H1 (cell line): ENCODE results near the gene DCANP1. TPM values are rescaled to one million over a fixed set of nuclear protein-coding genes. Genes with fewer than 3 reads are reported as not detected.
A peak's percentile ranks its signal among the peaks of the same experiment; 100 is the strongest.

Experiments
- CTCF ChIA-PET: fragments of 300-600 bp; sonication (Branson Sonifier 250); formaldehyde crosslinking; loops from one replicate; lab custom pipeline; 2021; ENCODE audit not compliant: partially characterized antibody; lab: Charles Lee
- POLR2A ChIA-PET: fragments of 300-600 bp; sonication (Branson Sonifier 250); formaldehyde crosslinking; loops from one replicate; lab custom pipeline; 2021; ENCODE audit warnings: inconsistent platforms; ENCODE audit not compliant: partially characterized antibody; lab: Charles Lee
- DNase-seq, 2 experiments: peaks; one replicate each; pipeline versions ENCODE4 v3.0.0 to v3.0.0-alpha.2; 2010 to 2022; ENCODE audit warnings: low spot score in 2 of 2, low read depth in 1 of 2, mixed read lengths in 1 of 2
- FAIRE-seq: peaks from 2 replicates; lab custom pipeline; 2011; peaks lifted over from hg19 to GRCh38; lab: Jason Lieb, UNC
- H2AFZ ChIP-seq: 2 replicates; pipeline ENCODE4 v1.8.1; 2012; ENCODE audit warnings: low read length, inconsistent platforms
- H2AK5ac ChIP-seq: 2 replicates; pipeline ENCODE4 v1.6.1; 2013; ENCODE audit warnings: low read depth, low read length
- H2BK120ac ChIP-seq: replicated peaks from 2 replicates; pipeline ENCODE3; 2013; ENCODE audit warnings: low read depth, low read length, inconsistent platforms
- H2BK12ac ChIP-seq: 2 replicates; pipeline ENCODE4 v1.6.1; 2013; ENCODE audit warnings: low read depth, low read length
- H2BK15ac ChIP-seq: 2 replicates; pipeline ENCODE4 v1.6.1; 2013; ENCODE audit warnings: low read length
- H2BK20ac ChIP-seq: 2 replicates; pipeline ENCODE4 v1.6.1; 2013; ENCODE audit warnings: low read length
- H2BK5ac ChIP-seq: 2 replicates; pipeline ENCODE4 v1.6.1; 2013; ENCODE audit warnings: low read depth, low read length
- H3K14ac ChIP-seq: 2 replicates; pipeline ENCODE4 v1.6.1; 2013; ENCODE audit warnings: inconsistent platforms; ENCODE audit not compliant: insufficient read length
- H3K18ac ChIP-seq: 2 replicates; pipeline ENCODE4 v1.6.1; 2013; ENCODE audit warnings: low read length; ENCODE audit errors: extremely low read depth
- H3K23ac ChIP-seq: 2 replicates; pipeline ENCODE4 v1.6.1; 2013; ENCODE audit warnings: inconsistent platforms; ENCODE audit not compliant: insufficient read length
- H3K23me2 ChIP-seq: 2 replicates; pipeline ENCODE4 v1.6.1; 2013; ENCODE audit warnings: low read depth, low read length
- H3K27ac ChIP-seq: 2 replicates; pipeline ENCODE4 v1.6.1; 2011; ENCODE audit warnings: low read depth, low read length, inconsistent platforms
- H3K27me3 ChIP-seq, 4 experiments: replicated peaks in 1 of 4; 1 replicate in 1 of 4; 2 replicates in 3 of 4; pipeline versions ENCODE4 v1.6.1 to v1.8.1; 2011 to 2013; ENCODE audit warnings: low read length in 3 of 4, mild to moderate bottlenecking in 3 of 4, inconsistent platforms in 2 of 4, mixed read lengths in 2 of 4, moderate library complexity in 1 of 4; ENCODE audit not compliant: control insufficient read depth in 3 of 4, insufficient read depth in 3 of 4; ENCODE audit errors: extremely low read depth in 1 of 4
- H3K36me3 ChIP-seq, 4 experiments: 2 replicates each; pipeline versions ENCODE4 v1.6.1 to v1.8.1; 2011 to 2013; ENCODE audit warnings: mild to moderate bottlenecking in 4 of 4, low read length in 3 of 4, moderate library complexity in 2 of 4, control low read depth in 1 of 4, inconsistent platforms in 1 of 4; ENCODE audit not compliant: insufficient read depth in 4 of 4, control insufficient read depth in 2 of 4
- H3K4ac ChIP-seq: replicated peaks from 2 replicates; pipeline ENCODE3; 2013; ENCODE audit warnings: low read length, low read depth, mixed read lengths, inconsistent platforms; ENCODE audit not compliant: insufficient read length
- H3K4me1 ChIP-seq, 4 experiments: replicated peaks in 1 of 4; 1 replicate in 1 of 4; 2 replicates in 3 of 4; pipeline versions ENCODE4 v1.6.1 to v1.8.1; 2011 to 2013; ENCODE audit warnings: low read length in 3 of 4, inconsistent platforms in 2 of 4, mixed read lengths in 1 of 4; ENCODE audit not compliant: insufficient read depth in 4 of 4, control insufficient read depth in 3 of 4
- H3K4me2 ChIP-seq, 2 experiments: 2 replicates each; pipeline versions ENCODE4 v1.6.1 to v1.8.1; 2011 to 2013; ENCODE audit warnings: low read depth in 2 of 2, low read length in 2 of 2, control low read depth in 1 of 2, inconsistent platforms in 1 of 2, mild to moderate bottlenecking in 1 of 2; ENCODE audit not compliant: insufficient read depth in 1 of 2
- H3K4me3 ChIP-seq, 4 experiments: fragments of 200-600, 300-600 bp in 1 of 4; sonication (generic), shearing (Covaris generic), sonication (Bioruptor Twin) in 1 of 4; 2 replicates each; pipeline versions ENCODE4 v1.5.1 to v1.8.1; 2011 to 2016; ENCODE audit warnings: low read length in 4 of 4, low read depth in 3 of 4, control low read depth in 2 of 4, inconsistent platforms in 2 of 4, mild to moderate bottlenecking in 2 of 4, mixed read lengths in 1 of 4, moderate library complexity in 1 of 4; ENCODE audit not compliant: insufficient read depth in 2 of 4; ENCODE audit errors: extremely low read depth in 1 of 4
- H3K56ac ChIP-seq: replicated peaks from 2 replicates; pipeline ENCODE3; 2013; ENCODE audit warnings: low read depth, mild to moderate bottlenecking, mixed read lengths, low read length, inconsistent platforms; ENCODE audit not compliant: insufficient read length
- H3K79me1 ChIP-seq: 2 replicates; pipeline ENCODE4 v1.6.1; 2013; ENCODE audit warnings: low read depth, low read length, control low read depth
- H3K79me2 ChIP-seq, 2 experiments: 2 replicates each; pipeline versions ENCODE4 v1.6.1 to v1.8.1; 2012 to 2013; ENCODE audit warnings: low read length in 2 of 2, mild to moderate bottlenecking in 2 of 2, inconsistent platforms in 1 of 2; ENCODE audit not compliant: insufficient read depth in 2 of 2, control insufficient read depth in 1 of 2
- H3K9ac ChIP-seq, 4 experiments: replicated peaks in 1 of 4; 1 replicate in 1 of 4; 2 replicates in 3 of 4; pipeline versions ENCODE4 v1.6.1 to v1.8.1; 2011 to 2013; ENCODE audit warnings: low read depth in 3 of 4, low read length in 3 of 4, control low read depth in 2 of 4, mild to moderate bottlenecking in 2 of 4, moderate library complexity in 2 of 4, inconsistent platforms in 1 of 4; ENCODE audit errors: extremely low read depth in 1 of 4
- H3K9me3 ChIP-seq, 2 experiments: 2 replicates each; pipeline versions ENCODE4 v1.6.1 to v1.8.1; 2012 to 2013; ENCODE audit warnings: mild to moderate bottlenecking in 2 of 2, moderate library complexity in 2 of 2, control low read depth in 1 of 2, inconsistent platforms in 1 of 2, low read depth in 1 of 2, low read length in 1 of 2, mixed read lengths in 1 of 2; ENCODE audit not compliant: insufficient read depth in 2 of 2
- H4K20me1 ChIP-seq, 2 experiments: replicated peaks in 1 of 2; 2 replicates each; pipeline versions ENCODE3 to v1.8.1; 2011 to 2013; ENCODE audit warnings: inconsistent platforms in 2 of 2, low read length in 2 of 2, mild to moderate bottlenecking in 1 of 2; ENCODE audit not compliant: insufficient read depth in 2 of 2, control insufficient read depth in 1 of 2
- H4K5ac ChIP-seq: 2 replicates; pipeline ENCODE4 v1.6.1; 2013; ENCODE audit warnings: low read length, low read depth, mixed read lengths, inconsistent platforms; ENCODE audit not compliant: insufficient read length
- H4K8ac ChIP-seq: 2 replicates; pipeline ENCODE4 v1.8.0; 2013; ENCODE audit warnings: mild to moderate bottlenecking, moderate library complexity, low read length, inconsistent platforms; ENCODE audit not compliant: insufficient read depth; ENCODE audit errors: extremely low read depth
- H4K91ac ChIP-seq: replicated peaks from 2 replicates; pipeline ENCODE3; 2013; ENCODE audit warnings: low read length, mixed read lengths, inconsistent platforms; ENCODE audit not compliant: insufficient read length
- TBP ChIP-seq: IDR thresholded peaks from 2 replicates; pipeline ENCODE4 v1.6.1; 2011; ENCODE audit warnings: low read depth, low read length, improper control_type of control experiment
- WGBS, 2 experiments: shearing (Covaris generic) in 1 of 2; methylation state at CpG; one replicate each; pipeline versions ENCODE4 v1.1.6 to v1.1.7; 2013 to 2015; ENCODE audit warnings: low lambda C conversion rate in 2 of 2, mixed read lengths in 2 of 2, inconsistent platforms in 1 of 2, low coverage in 1 of 2, missing lambda C conversion rate in 1 of 2; ENCODE audit not compliant: insufficient replicate concordance in 2 of 2, insufficient coverage in 1 of 2, insufficient read length in 1 of 2; ENCODE audit errors: extremely low coverage in 1 of 2, missing lambda C conversion rate in 1 of 2; 5-methylcytosine and 5-hydroxymethylcytosine counted together
- polyA plus RNA-seq, 7 experiments: library from polyadenylated mRNA; depleted of rRNA in 3 of 7; stranded (reverse) in 5 of 7; unstranded in 2 of 7; fragments of >200 nt in 5 of 7; fragments of 200-250 nt in 2 of 7; gene quantifications; 1 replicate in 5 of 7; 2 replicates in 1 of 7; 4 replicates in 1 of 7; pipeline versions ENCODE4 v1.2.1 to v1.2.3, GENCODE V29; 2011 to 2013; ENCODE audit warnings: missing spikeins in 2 of 7, mixed read lengths in 2 of 7
- total RNA-seq: library from RNA; stranded (reverse); fragmentation: NEBNext Ultra II Directional; extraction: Animal tissue kit (Norgen Biotek cat#: 25700); gene quantifications from 2 replicates; pipeline ENCODE4 v1.2.1, GENCODE V29; 2021
- TF ChIP-seq, protein P1 (sequence below), 3 experiments: IDR thresholded peaks; 1 replicate in 2 of 3; 2 replicates in 1 of 3; pipeline versions ENCODE4 v1.5.1 to v1.6.1; 2011; ENCODE audit warnings: low read length in 3 of 3, mild to moderate bottlenecking in 3 of 3, inconsistent platforms in 2 of 3, low read depth in 1 of 3, moderate library complexity in 1 of 3; ENCODE audit not compliant: insufficient read depth in 1 of 3; ENCODE audit errors: control extremely low read depth in 1 of 3

Gene DCANP1
- total and polyA plus RNA-seq, 2 of the 8 experiments (the other 6 are each of a cell fraction or from before 2014, with no cell fraction given) = not detected

DNA sequence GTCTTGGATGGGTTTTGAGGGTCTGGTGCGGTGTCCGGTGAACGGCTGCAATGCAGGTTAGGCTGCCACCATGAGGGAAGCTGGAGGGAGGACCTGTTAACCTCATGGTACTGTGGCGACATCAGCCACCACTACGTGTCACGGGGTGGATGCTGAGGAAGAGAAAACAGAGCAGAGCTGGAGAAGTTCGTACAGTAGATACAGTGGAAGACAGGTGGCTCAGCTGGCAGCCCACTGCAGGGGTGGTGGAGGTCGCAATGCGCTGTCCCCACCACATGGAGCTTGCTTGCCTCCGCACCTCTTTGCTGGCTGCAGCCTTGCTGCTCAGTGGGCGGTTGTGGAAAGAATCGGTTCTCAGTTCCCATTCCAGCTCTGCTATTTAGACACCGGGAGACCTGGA, 2.8 kb downstream of the DCANP1 start:
- H2AFZ ChIP-seq = no peak overlapping the region
- FAIRE-seq = no peak
- CTCF ChIA-PET = interaction anchor here (0.6 to 19.4 kb wide), 6 partner anchors 16 to 351 kb away, joined by 3 to 264 read pairs (median 4); no protein-coding TSS in a partner anchor

More for the DNA sequence above, 2.8 kb downstream of the DCANP1 start:
- Histone ChIP-seq H3K18ac (no peak overlapping the region), H3K23ac (no peak overlapping the region), H3K36me3 (no peaks in the 10 kb centered on the region), H3K4ac (no peak overlapping the region), H4K91ac (no peak overlapping the region), H4K8ac (no peak overlapping the region; the same call in 1 of the 2 replicates), H2BK12ac (no peak overlapping the region), H3K4me3 (no peak overlapping the region), H2BK120ac (no peak overlapping the region), H4K5ac (no peak overlapping the region), H3K79me2 (no peaks in the 10 kb centered on the region), H4K20me1 (no peaks in the 10 kb centered on the region), H2BK15ac (no peak overlapping the region), H3K23me2 (no peaks in the 10 kb centered on the region; the same call in 1 of the 2 replicates), H3K56ac (no peak overlapping the region), H3K9me3 (no peaks in the 10 kb centered on the region), H2AK5ac (no peak overlapping the region), H3K27ac (no peak overlapping the region), H3K4me2 (no peak overlapping the region), H3K4me1 (peaks cover 0 to 3% (median 1%) of the 10 kb centered on the region in 4 experiments; a peak in 2 of 7 replicates), H3K27me3 (peaks cover 0 to 3% (median 0%) of the 10 kb centered on the region in 4 experiments; a peak in 2 of 7 replicates), H2BK5ac (no peak overlapping the region), H3K14ac (no peak overlapping the region), H3K79me1 (no peaks in the 10 kb centered on the region), H2BK20ac (no peak overlapping the region), H3K9ac (no peak overlapping the region)
- 90% methylated on average over 13 of the region's 13 CpGs; no CpG with 5 or more reads in 1 of the 2 experiments for WGBS, 2 experiments
- DNase-seq = no peak
- POLR2A ChIA-PET = no interaction called here
- TF ChIP-seq, protein P1, sequence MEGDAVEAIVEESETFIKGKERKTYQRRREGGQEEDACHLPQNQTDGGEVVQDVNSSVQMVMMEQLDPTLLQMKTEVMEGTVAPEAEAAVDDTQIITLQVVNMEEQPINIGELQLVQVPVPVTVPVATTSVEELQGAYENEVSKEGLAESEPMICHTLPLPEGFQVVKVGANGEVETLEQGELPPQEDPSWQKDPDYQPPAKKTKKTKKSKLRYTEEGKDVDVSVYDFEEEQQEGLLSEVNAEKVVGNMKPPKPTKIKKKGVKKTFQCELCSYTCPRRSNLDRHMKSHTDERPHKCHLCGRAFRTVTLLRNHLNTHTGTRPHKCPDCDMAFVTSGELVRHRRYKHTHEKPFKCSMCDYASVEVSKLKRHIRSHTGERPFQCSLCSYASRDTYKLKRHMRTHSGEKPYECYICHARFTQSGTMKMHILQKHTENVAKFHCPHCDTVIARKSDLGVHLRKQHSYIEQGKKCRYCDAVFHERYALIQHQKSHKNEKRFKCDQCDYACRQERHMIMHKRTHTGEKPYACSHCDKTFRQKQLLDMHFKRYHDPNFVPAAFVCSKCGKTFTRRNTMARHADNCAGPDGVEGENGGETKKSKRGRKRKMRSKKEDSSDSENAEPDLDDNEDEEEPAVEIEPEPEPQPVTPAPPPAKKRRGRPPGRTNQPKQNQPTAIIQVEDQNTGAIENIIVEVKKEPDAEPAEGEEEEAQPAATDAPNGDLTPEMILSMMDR (IDR thresholded peaks at IDR 0.05; ENCODE audit: control extremely low read depth in 1 of 3, insufficient read depth in 1 of 3, low read depth in 1 of 3, low read length in 3 of 3) = peak in 2 of 3 experiments; percentile 9 to 10; a peak in 2 of 4 replicates
- no peak for TF ChIP-seq TBP
